ENCODE data around the gene SLIT1. TPM values are rescaled to one million over a fixed set of nuclear protein-coding genes. Genes with fewer than 3 reads are reported as not detected.

Gene SLIT1
- total RNA-seq, 1 donor from 2014 or later, result not detected

- Histone ChIP-seq H3K27ac (no peak overlapping the region), H3K4me3 (no peak overlapping the region), H3K36me3 (peaks cover 7 to 12% of the 10 kb centered on the region in 2 donors), H3K4me1 (no peaks in the 10 kb centered on the region), H3K9me3 (no peaks in the 10 kb centered on the region), H3K27me3 (no peaks in the 10 kb centered on the region)
- intact Hi-C loops (cut with DNase I), result no loop called here
- DNase-seq (ENCODE audit: low spot score in 2 of 2), result no peak
- no peak for TF ChIP-seq CTCF (IDR thresholded peaks at IDR 0.05)
Measured at GRCh38 chr10:97228775-97229157, 43.0 kb upstream of the SLIT1 start.

DNA sequence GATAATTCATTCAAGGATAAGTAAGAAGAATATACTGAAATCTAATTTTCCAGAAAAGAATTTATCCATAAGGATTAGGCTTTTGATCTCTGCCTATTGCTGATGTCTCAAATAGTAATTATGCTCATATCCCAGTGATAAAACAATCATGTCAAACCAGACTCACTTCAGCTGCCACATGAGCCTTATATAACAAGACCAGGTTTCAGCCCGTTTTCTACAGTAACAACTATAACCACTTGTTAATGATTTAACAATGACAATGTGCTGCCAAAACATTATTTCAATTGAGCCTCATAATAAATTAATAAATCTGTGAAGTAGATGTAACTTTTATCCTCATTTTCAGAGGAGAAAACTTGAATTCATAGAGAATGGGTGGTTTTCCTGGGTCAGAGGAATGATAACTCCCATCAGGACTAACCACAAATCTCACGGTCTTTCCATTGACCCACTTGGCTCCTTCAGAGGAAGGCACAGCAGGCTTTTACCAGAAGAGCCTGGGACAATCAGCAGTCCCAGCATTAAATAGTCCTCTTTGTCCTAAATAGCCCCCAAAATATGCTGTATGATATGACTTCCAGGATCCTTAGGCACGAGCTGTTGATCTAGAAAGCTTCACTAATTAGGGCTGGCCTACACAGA, 42.5 kb upstream of the SLIT1 start:
- Histone ChIP-seq H3K27ac (no peak overlapping the region), H3K4me3 (no peak overlapping the region), H3K9me3 (no peaks in the 10 kb centered on the region), H3K36me3 (peaks cover 7 to 9% of the 10 kb centered on the region in 2 donors), H3K27me3 (no peaks in the 10 kb centered on the region), H3K4me1 (no peaks in the 10 kb centered on the region)
- DNase-seq (ENCODE audit: low spot score in 2 of 2), result no peak
- intact Hi-C loops (cut with DNase I), result no loop called here
- TF ChIP-seq CTCF (IDR thresholded peaks at IDR 0.05), result no peak

DNA sequence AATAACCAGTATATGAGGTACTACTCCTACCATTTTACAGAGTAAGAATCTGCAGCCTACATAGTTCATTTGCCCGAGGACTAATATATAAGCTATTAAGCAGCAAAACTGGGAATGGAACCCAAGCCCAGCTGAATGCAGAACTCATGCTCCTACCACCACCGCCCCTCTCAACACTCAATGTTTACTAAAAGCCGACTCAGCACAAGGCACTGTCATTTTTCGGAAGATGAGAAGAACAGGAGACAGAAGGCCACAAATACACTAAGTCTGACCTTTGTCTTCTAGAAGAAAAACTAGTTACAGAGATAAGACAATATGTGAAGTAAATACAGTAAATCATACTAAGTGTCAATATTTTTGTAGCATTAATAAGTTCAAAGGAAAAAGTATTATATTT, 40.6 kb upstream of the SLIT1 start:
- peaks cover 7 to 9% of the 10 kb centered on the region in 2 donors for H3K36me3 ChIP-seq
- no peaks in the 10 kb centered on the region for H3K9me3 ChIP-seq
- H3K4me3 ChIP-seq, result no peak overlapping the region
- no peak for DNase-seq (ENCODE audit: low spot score in 2 of 2)
- no peaks in the 10 kb centered on the region for H3K27me3 ChIP-seq
- intact Hi-C loops (cut with DNase I), result no loop called here
- H3K27ac ChIP-seq, result no peak overlapping the region
- no peak for TF ChIP-seq CTCF (IDR thresholded peaks at IDR 0.05)
- H3K4me1 ChIP-seq, result no peaks in the 10 kb centered on the region

DNA sequence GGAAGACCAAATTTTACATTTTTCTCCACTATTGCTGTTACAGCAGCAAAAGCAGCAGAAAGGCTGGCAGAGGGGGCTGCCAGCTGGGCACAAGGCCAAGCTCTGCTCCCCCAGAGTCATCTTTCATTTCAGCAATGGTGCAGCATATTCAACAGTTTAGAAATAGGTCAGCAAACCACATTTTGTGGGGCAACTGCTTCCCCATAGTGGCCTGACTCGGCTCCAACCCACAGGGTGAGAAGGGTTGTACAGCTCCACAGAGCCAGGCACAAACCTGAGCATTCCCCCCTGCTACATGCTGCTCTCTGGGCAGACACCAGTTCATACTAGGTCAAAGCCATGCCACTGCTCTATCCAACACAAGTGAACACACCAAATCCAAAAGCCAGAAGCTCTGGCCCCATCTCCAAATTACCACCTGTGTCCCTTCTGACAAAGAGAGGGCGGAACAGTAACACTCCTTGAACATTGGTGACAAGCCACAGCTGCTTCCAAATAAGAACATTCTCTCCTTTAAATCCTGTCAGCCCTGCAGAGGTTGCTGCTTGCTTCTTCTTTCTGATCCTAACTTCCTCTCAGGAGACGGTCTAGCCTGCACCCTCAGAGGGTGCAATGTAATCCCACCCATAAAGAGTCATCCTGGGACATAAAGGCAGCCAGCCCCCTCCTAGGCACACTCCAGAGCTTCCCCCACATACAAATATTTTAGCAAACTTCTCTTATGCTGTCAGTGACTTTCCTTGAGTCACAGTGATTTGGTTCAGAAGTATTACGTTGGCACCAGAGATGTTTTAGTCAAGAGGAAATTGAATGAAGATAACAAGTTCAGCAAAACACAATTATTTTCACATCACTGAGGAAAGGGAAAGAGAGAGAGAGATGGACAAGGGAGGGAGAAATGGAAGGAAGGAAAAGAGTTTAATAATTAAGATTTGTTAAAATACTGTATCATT, 39.0 kb upstream of the SLIT1 start:
- DNase-seq (ENCODE audit: low spot score in 2 of 2), result no peak

More for the DNA sequence above, 39.0 kb upstream of the SLIT1 start:
- Histone ChIP-seq H3K4me3 (no peak overlapping the region), H3K4me1 (no peaks in the 10 kb centered on the region), H3K27ac (no peak overlapping the region), H3K9me3 (no peaks in the 10 kb centered on the region), H3K36me3 (peaks cover 5 to 7% of the 10 kb centered on the region in 2 donors), H3K27me3 (no peaks in the 10 kb centered on the region)
- no peak for TF ChIP-seq CTCF (IDR thresholded peaks at IDR 0.05)
- intact Hi-C loops (cut with DNase I), result no loop called here
